H1 (cell line): Measurements from ENCODE around the gene ZNF226. TPM values are rescaled to one million over a fixed set of nuclear protein-coding genes. Genes with fewer than 3 reads are reported as not detected.
A peak's percentile ranks its signal among the peaks of the same experiment; 100 is the strongest.

Experiments
- CBX8 ChIP-seq: fragments of 300-800, 300-1000 bp; sonication (generic); IDR thresholded peaks from 2 replicates; pipeline ENCODE4 v1.7.1; 2016; ENCODE audit warnings: low read depth, low read length, borderline replicate concordance
- CHD1 ChIP-seq: IDR thresholded peaks from 2 replicates; pipeline ENCODE4 v1.6.1; 2012; ENCODE audit warnings: low read depth, low read length, improper control_type of control experiment
- CHD7 ChIP-seq: fragments of 300-600 bp; sonication (generic); IDR thresholded peaks from 2 replicates; pipeline ENCODE4 v1.7.1; 2012; ENCODE audit warnings: low read length, moderate library complexity, mild to moderate bottlenecking, inconsistent platforms; ENCODE audit not compliant: insufficient replicate concordance
- E2F6 ChIP-seq: IDR thresholded peaks from 2 replicates; pipeline ENCODE4 v1.6.1; 2012; ENCODE audit warnings: inconsistent platforms
- EP300 ChIP-seq, 2 experiments: IDR thresholded peaks; 1 replicate in 1 of 2; 2 replicates in 1 of 2; pipeline ENCODE4 v1.6.1; 2011 to 2012; ENCODE audit warnings: low read depth in 2 of 2, low read length in 2 of 2, mild to moderate bottlenecking in 2 of 2, borderline replicate concordance in 1 of 2, inconsistent platforms in 1 of 2, moderate library complexity in 1 of 2
- EZH2 ChIP-seq: fragments of 200-600 bp; sonication (generic); IDR thresholded peaks from 2 replicates; pipeline ENCODE4 v1.7.1; 2012; ENCODE audit warnings: low read depth, mild to moderate bottlenecking, moderate library complexity, low read length, inconsistent platforms; ENCODE audit not compliant: severe bottlenecking
- PHF8 ChIP-seq: fragments of 200-600 bp; sonication (generic); conservative IDR thresholded peaks from 2 replicates; pipeline ENCODE4 v1.7.1; 2012; ENCODE audit warnings: low read depth, mild to moderate bottlenecking, inconsistent platforms, low read length, moderate library complexity
- RBBP5 ChIP-seq: IDR thresholded peaks from 2 replicates; pipeline ENCODE4 v1.7.1; 2012; ENCODE audit warnings: low read depth, mild to moderate bottlenecking, inconsistent platforms, low read length, moderate library complexity, borderline replicate concordance
- SIRT6 ChIP-seq: IDR thresholded peaks from one replicate; pipeline ENCODE4 v1.7.1; 2012; ENCODE audit warnings: low read length, inconsistent platforms
- polyA plus RNA-seq, 7 experiments: library from polyadenylated mRNA; depleted of rRNA in 3 of 7; stranded (reverse) in 5 of 7; unstranded in 2 of 7; fragments of >200 nt in 5 of 7; fragments of 200-250 nt in 2 of 7; gene quantifications; 1 replicate in 5 of 7; 2 replicates in 1 of 7; 4 replicates in 1 of 7; pipeline versions ENCODE4 v1.2.1 to v1.2.3, GENCODE V29; 2011 to 2013; ENCODE audit warnings: missing spikeins in 2 of 7, mixed read lengths in 2 of 7
- total RNA-seq: library from RNA; stranded (reverse); fragmentation: NEBNext Ultra II Directional; extraction: Animal tissue kit (Norgen Biotek cat#: 25700); gene quantifications from 2 replicates; pipeline ENCODE4 v1.2.1, GENCODE V29; 2021

The ZNF226 gene
- total and polyA plus RNA-seq, 2 of the 8 experiments (the other 6 are each of a cell fraction or from before 2014, with no cell fraction given): 4.1 to 18.3 TPM

- TF ChIP-seq CHD7 (no peak), EP300 (IDR thresholded peaks at IDR 0.05; ENCODE audit: borderline replicate concordance in 1 of 2, low read depth in 2 of 2, low read length in 2 of 2) (no peak), PHF8 (peak; percentile 82), EZH2 (no peak), CHD1 (no peak), CBX8 (no peak), E2F6 (0 out of 2 replicates have a peak, but pooled peaks have one; percentile 12), RBBP5 (no peak; the same call in 1 of the 2 replicates), SIRT6 (no peak)
Observed at GRCh38 chr19:44212250-44212865, 47.5 kb downstream of the ZNF226 start, which contains the start of gene ZNF227 (continued).
